Stimulated activated CD4-positive, alpha-beta T cell treated with anti-CD3 and anti-CD28 coated beads, Interleukin-4, amount 100 ng/mL, for 48 hours (primary cell): Measurements from ENCODE around the gene MAP4K2.

Experiments
- DNase-seq, 2 donors: peaks; one replicate each; pipeline ENCODE4 v3.0.0-alpha.2; 2020; ENCODE audit warnings: low read depth in 2 of 2

Gene MAP4K2

DNA sequence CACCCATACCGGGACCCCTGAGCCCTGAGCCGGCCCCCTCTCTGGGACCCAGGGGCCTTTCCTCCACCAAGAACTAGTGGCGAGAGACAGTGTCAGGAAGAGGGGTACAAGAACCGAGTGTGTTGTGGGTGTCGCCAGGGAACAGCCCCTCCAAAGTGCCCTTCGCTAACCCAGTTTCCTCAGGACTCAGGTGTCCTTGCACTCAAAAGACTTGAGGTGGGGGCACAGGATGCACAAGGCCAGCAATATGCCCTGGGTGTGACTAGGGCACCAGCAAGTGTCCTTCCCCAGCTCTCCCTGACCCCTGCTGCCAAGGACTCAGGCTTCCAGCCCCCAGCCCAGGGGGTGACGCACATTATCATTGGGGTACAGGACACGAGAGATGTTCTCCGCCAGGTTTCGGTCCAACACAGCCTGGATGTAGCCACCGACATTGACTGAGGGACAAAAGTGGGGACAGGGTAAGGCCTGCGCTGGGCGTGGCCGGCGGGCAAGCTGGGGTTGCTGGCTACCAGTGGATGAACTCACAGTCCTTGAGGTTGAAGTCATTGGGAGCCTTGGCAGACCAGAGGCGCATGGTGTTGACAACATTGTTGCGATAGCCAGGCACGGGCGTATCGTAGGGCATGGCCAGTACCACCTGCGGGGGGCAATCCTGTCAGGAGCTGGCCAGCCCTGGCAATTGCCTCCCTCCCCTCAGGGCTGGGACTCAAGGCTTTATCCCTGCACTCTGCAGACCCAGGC is 47.9 kb downstream of the MAP4K2 start:
- DNase-seq: no peak

DNA sequence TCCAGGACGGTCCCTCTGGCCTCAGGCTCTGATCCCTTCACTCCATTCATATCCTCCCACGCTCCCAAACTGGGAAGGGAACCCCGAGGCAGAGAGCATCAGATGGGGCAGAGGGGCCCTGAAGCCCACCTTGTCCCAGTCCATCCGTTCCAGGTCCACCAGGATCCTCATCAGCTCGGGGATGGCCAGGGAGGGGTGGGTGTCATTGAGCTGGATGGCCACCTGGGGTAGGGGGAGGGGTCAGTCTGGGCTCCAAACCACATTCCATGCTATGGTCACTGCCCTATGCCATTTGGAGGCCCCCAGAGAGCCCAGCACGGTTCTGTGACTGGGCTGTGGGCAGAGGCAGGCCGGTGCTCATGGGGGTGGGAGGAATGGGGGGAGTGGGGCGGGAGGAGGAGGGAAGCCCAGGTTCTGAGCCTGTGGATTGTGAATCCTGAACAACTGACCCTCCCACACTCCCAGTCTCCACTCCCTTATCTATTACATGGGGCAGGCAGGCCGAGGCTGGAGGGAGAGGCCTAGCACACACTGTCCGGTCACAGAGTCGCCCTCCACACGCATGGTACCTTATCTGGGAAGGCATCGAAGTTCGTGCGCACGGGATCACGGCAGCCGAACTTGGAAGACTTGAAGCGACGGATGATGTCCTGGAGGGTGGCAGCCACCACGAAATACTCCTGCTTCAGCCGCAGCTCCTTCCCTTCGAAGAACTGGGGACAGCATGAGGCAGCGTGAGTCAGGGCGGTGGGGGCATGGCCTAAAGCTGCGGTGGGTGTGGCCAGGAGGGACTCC is 48.7 kb downstream of the MAP4K2 start:
- DNase-seq: no peak

DNA sequence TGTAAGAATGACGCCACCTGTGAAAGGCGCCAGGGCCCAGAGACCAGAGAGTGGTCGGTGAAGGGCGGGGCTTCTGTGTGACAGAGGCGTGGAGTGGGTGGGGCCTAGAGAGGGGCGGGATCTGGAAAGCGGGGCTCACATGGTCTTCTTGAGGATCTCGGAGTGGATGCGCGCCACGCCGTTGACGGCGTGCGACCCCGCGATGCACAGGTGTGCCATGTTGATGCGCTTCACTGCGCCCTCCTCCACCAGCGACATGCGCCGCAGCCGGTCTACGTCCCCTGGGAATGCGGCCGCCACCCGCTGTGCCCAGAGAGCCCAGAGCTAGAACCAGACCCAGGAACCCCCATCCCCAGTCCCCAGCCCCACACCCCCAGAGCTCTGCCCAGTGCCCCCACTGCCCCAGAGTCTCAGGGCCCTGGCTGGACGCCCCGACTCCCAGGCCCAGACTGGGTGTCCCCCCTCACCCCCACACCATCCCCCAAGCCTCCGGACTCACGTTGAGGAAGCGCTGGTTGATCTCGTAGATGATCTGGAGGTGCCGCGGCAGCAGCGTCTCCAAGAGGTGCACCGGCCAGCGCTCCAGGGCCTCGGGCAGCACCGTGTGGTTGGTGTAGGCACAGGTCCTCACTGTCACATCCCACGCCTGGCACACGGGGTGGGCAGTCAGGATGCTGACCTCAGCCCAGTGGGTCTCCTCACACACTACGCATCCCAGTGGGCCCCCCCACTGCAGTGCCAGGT is 49.5 kb downstream of the MAP4K2 start:
- no peak for DNase-seq

DNA sequence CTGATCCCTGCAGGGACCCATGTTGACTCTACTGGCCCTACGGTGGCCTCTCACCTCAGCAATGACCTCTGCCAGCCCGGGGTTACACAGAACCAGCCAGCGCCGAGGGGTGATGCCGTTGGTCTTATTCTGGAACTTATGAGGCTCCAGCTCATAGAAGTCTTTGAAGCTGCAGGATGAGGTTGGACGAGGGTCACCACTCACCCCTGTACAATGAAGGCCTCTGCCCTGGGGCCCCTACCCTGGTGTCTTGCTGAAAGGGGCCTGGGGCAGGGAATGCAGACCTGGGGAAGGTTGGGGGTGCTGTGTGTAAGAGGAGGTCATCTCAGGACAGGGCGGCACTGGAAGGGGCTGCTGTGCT is 50.0 kb downstream of the MAP4K2 start:
- DNase-seq: no peak

DNA sequence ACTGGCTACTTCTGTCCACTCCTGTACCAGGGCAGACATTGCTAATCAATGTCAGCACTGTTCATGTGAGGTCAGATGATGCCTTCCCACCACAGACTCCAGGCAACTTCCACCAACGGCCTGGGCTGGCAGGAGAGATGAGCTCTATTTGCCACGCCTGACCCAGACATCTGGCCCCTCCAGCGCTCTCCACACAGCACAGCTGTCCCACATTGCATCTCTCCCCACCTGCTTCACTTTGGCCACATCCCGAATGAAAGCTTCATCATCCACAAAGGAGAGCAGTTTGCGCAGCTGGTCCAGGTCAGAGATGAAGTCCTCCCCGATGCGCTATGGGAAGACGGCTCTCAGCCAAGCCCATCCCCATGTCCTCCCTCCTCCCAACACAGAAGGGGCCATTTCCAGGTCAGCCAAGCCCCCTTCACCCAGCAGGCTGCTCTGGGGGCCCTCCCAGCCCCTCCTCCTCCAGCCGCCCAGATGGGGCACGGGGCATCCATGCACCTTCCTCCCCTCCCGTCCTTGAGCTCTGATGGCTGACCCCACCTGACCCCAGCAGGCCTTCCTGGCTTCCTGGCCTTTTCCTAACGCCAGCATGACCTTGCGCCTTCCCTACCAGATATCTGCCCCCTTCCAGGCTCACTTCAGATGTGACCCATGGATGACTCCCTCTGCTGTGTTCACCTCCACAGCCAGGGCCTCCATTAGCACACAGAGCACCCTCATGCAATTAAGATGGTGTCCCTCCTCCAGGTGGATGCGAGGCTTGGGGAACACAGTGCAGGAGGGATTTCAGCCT is 50.6 kb downstream of the MAP4K2 start:
- no peak for DNase-seq

DNA sequence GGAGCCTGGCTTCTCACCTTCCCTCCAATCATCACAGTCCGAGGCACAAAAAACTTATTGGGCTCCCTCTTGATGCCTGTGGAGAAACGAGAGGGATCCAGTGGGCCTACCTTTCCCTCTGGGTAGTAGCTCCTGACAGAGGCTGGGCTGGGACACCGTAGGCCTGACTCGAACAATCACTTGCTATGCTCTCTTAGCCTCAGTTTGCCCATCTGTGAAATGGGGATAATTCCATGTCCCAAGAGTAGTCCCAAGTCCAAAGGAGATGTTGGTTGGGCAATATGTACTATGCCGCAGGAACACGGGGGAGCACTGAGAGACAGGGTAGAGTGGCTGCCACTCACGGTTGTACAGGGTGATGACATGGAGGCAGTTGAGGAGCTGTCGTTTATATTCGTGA is 51.4 kb downstream of the MAP4K2 start:
- no peak for DNase-seq

DNA sequence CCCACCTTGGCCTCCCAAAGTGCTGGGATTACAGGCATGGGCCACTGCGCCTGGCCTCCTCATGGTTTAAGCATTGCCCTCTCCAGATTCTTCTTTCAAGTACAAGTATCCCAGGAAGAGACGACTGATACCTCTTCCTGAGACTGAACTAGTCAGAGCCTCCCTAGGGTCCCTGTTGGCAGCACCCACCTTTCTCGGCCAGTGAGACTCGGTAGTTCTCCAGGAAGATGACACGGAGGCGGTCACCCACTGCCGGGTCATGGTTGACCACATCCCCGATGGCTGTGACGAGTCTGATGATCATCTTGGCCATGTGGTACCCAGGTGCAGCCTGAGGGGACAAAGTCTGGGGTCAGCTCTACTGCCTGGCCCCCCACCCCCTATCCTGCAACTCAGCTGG is 51.9 kb downstream of the MAP4K2 start:
- no peak for DNase-seq

DNA sequence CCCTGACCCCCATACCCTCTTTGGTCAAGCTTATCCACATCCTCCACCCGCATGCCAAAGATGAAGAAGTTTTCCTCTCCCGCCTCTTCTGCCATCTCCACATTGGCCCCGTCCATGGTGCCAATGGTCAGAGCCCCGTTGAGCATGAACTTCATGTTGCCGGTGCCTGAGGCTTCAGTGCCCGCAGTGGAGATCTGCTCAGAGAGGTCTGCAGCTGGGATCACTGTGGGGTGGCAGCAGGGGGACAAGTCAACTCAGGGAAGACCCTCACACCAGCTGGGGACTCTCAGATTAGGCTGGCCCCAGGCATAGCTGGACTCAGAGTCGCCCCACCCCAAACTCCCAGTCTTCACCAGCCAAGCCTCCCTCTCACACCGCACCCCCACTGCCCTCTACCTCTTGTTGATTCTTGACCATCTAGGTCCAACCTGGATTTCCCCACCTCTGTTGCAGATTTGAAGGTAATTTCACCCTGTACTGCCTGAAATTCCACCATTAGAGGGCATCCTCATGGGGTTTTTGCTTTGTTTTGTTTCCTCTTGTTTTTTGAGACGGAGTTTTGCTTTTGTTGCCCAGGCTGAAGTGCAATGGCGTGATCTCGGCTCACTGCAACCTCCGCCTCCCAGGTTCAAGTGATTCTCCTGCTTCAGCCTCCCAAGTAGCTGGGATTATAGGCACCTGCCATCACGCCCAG is 52.5 kb downstream of the MAP4K2 start:
- no peak for DNase-seq

DNA sequence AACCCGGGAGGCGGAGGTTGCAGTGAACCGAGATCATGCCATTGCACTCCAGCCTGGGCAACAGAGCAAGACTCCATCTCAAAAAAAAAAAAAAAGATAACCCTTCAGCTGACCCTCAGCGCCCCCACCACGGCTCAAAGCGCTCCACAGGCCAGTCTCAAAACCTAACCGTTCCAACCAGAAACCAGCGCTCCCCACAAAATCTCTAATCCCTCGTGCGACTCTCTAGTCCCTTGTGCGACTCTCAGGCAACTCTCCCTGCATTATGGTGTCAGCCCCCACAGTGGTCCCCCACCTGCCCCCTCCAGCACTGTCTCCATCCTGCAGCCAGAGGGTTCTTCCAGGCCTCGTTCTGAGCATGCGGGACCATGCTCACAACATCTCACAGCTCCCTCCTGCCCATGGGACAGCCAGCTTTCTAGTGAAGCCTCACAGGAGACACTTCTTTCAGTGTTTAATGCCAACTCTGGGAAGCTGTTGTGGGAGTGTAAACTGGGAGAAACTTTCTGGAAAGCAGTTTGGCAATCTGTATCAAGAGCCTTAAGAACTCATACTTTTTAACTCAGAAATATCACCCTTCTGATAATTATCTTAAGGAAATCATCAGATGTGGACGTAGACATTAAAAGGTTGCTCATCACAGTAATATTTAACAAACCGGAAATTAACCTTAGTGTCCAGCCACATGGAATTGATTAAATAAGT is 54.9 kb downstream of the MAP4K2 start:
- DNase-seq: no peak

DNA sequence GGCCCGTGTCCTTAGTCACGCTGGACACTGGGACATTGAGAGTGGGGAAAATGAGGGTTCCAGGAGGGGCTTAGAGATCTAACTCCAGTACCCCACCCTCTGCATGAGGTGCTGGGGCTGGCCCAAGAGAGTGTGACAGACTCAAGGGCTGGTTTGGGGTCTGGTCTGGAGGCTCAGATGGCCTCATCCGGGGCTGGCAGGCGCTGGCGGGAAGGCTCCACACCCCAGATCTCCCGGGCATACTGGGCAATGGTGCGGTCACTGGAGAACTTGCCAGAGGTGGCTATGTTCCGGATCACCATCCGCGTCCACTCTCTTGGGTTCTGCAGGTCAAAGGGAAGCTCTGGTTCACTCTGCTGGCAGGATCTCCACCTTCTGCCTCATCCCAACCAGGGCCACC is 56.5 kb downstream of the MAP4K2 start:
- no peak for DNase-seq

DNA sequence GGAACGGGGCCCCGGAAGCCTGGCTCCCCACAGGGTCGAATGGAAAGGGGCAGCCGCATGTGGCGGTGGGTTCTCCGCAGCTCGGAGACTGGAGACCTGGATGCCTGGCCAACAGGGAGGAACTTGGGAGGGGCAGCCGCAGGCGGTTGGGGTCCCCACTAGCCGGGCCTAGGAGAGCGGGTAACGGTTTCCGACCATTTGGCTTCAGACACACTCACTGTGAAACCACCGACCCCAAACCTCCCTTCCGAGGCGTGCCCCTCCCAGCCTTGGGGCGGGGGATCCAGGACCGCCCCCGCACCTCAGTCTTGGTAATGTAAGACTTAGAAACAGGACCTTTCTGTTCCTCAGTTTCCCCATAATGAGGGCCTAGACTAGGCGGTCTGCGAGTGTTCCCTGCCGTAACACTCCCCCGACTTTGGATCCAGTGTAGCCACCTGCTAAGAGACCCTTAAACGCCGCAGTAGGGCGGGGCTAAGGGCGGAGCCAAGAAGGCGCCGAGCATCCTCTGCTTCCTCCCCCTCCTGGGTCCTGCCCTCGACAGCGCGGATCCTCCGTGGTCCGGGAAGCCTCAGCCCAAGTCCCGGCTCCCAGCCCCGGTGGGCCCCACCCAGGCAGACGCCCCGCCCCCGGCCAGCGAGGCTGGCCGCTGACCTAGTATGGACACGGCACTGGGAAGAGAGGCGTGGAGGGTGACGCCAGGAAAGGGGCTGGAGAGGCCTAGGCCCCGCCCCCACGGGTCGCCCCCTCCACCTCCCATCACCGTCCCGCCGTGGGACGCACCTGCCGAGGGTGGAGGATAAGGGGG is 57.3 kb downstream of the MAP4K2 start:
- DNase-seq: no peak

DNA sequence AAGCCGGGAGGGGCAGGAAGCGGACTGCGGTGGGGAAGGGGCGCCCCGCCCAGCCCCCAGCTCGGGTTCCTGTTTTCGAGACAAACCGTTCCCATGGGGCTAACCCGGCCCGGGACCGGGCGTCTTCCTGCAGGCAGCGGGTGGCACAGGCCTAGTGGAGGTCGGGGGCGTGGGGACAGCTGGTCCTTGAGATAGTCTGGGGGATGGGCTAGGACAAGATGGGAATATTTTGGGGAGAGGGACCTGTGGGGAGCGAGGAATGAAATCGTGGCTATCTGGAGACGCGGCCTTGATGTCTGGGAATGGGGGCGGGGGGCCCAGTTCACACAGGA is 57.9 kb downstream of the MAP4K2 start:
- DNase-seq: no peak

DNA sequence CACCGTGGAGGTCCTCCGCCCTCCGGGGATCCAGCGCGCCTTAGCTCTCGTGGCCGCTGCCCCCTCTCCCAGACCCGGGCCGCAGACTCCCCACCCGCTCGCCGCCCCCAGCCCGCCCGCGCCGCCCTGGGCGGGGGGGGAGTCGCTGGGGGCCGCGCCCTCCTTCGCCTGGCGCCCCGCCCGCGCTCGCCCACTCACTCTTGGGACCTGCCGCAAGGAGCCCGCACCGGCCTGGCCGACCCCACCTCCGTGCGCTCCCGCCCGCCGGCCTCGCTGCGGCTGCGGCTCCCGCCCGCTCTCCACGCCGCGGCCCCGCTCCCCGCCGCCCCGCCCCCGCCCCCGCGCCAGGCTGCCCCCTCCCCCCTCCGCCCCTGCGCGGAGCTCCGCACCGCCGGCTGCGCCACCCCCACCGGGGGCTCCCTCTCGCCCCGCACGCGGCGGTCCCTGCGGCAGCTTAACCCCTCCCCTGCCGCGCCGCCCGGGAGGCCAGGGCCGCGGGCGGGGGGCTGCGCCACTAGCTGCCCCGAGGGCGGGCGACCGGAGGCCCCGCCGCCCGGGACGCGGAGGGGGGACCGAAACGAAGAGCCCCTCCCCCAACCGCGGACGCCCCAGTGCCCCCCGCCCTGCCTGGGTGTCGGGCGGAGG is 58.3 kb downstream of the MAP4K2 start:
- no peak for DNase-seq

DNA sequence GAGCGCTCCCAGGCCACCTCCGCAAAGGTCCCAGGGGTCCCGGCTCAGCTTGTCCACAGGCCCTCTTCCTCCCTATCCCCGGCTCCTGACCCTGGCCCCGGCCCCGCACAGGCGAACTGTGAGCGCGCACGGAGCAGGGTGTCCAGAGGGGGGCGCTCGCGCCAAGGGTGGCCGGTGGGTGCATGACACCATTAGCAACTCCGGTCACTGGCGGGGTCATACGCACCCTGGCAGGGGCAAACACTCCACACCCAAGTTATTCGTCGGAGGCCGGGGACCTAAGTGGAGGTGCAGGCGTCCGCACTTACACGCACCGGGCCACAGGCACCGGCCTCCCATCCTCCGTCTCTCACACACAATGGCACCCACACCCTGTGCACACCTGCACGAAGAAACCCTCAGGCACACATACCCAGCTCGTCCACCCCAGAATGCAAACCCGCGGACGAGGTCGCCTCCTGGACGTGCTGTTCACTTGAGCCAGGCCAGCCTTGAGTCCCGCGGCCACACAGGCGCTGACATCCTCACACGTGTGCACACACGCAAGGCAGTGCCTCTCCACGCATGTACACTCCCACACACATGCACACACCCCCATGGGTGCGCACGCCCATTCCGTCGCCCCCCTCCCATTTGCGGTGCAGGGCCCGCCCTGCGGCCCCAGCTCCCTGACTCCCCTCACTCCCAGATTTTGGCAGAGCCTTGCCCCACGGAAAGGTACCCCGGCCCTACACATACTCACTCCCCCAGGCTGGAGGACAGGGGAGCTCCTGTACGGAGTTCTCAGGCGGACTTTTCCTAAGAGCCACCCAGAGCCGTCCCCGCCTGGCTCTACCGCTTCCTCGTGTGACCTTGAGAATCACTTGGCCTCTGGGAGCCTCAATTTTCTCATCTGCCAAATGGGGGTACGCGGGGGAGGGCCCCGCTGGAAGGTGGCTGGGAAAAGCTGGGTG is 59.1 kb downstream of the MAP4K2 start, which contains the start of gene RASGRP2:
Gene RASGRP2 (minus strand): TSS at position 552 of the 953 bp plus-strand sequence. CDS start 1,276 bp downstream, outside the sequence.
- DNase-seq: peak; percentile 69 to 81

DNA sequence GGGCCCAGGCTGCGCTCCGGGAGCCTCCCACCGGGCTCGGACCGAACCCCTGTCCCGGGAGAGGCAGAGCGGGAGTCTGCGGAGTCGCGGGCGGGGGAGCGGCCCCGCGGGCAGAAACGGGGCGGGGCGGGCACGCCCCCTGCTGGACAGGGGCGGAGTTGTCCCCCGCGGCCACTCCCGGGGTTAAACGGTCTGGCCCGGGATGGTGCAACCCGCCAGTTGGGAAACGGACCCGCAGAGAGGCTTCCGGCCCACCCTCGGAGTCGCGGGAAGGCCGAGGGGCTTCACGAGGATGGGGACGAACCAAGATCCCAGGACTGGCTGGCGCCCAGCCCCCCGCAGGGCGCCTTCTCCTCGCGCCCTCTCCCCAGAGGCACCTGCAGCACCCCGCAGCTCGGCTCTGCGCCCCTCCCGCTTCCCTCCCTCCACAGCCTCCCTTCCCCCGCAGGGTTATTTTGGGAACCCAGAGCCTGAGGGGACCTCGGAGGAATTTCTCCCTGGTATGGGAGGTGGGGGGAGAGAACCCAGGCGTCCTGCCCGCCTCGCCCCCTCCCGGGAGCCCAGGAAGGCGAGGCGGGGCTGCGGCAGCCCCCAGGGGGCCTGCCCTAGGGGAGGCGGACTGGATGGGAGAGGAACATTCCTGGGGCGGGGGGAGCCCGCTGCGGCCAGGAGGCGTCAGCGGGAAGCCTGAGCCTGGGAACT is 60.0 kb downstream of the MAP4K2 start:
- peak; percentile 67 to 75 for DNase-seq

DNA sequence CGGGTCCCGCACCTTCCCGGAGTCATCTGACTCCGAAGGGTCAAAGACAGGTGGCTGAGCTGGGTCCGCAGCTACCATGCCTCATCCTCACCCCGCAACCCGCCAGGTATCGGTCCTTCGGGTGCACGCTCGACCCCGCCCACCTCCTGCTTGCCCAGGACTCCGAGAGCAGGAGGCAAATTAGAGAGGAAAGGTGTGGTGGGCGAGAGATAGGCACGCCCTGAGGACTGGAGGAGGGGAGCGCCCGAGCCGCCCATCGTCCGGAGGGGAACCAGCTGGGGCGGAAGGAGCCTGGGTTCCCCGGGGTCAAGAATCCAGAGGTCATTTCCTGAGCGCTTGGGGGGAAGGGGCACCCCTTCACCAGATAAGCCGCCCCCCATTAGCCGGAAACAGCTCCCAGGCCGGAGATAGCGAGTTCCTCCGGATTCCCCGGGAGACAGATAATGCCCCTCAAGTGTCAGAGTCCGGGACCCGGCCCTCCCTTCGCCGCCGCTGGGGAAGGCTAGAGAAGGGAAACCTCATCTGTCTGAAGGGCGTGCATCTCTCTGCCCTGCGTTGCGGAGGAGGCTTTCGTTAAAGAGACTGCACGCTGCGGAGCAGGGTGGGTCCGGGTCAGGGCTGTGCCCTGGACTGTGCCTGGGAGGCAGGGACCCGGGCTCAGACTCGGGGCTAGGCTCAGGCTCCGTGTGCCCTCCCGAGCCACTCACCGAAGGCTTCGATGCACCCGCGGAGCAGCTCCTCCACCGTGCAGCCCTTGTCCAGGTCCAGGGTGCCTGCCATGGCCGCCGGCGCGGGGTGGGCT is 60.7 kb downstream of the MAP4K2 start:
- DNase-seq: no peak
